SU-DHL-6 (cell line): Measurements from ENCODE around the gene HDGFL2.

Experiments used
- H2AFZ ChIP-seq: fragments of 200-600 bp; sonication (generic); 2 replicates; pipeline ENCODE4 v1.6.1; 2014; ENCODE audit warnings: low read depth, mild to moderate bottlenecking, moderate library complexity, mixed read lengths, antibody characterized with exemption, low read length; ENCODE audit not compliant: severe bottlenecking
- H3F3A ChIP-seq: fragments of 200-600 bp; shearing (Covaris generic); 2 replicates; pipeline ENCODE4 v1.6.0; 2016; ENCODE audit warnings: antibody characterized with exemption, mild to moderate bottlenecking; ENCODE audit not compliant: insufficient read depth
- H3K27ac ChIP-seq: fragments of 200-600 bp; sonication (generic); 2 replicates; pipeline ENCODE4 v1.5.1; 2016; ENCODE audit warnings: low read depth, mild to moderate bottlenecking, low read length, moderate library complexity, mixed read lengths
- H3K27me3 ChIP-seq: fragments of 200-600 bp; sonication (generic), shearing (Covaris generic); 2 replicates; pipeline ENCODE4 v1.6.0; 2014; ENCODE audit warnings: mild to moderate bottlenecking, low read length
- H3K36me3 ChIP-seq: fragments of 200-600 bp; sonication (generic); 2 replicates; pipeline ENCODE4 v1.6.1; 2014; ENCODE audit warnings: mild to moderate bottlenecking, low read length, mixed read lengths
- H3K4me2 ChIP-seq: fragments of 300-600, 200-600 bp; shearing (Covaris generic), sonication (generic); 2 replicates; pipeline ENCODE4 v1.6.0; 2014; ENCODE audit warnings: low read length, low read depth, mild to moderate bottlenecking; ENCODE audit not compliant: poor library complexity, severe bottlenecking
- H3K4me3 ChIP-seq: fragments of 200-600 bp; sonication (generic); 2 replicates; pipeline ENCODE4 v1.5.1; 2014; ENCODE audit warnings: antibody characterized with exemption, low read length, mild to moderate bottlenecking, mixed read lengths; ENCODE audit not compliant: insufficient read depth, poor library complexity, severe bottlenecking
- H3K79me2 ChIP-seq: fragments of 200-600 bp; sonication (generic); 2 replicates; pipeline ENCODE4 v1.6.1; 2014; ENCODE audit warnings: mild to moderate bottlenecking, low read length, moderate library complexity; ENCODE audit not compliant: insufficient read depth
- H3K9ac ChIP-seq: fragments of 200-600 bp; sonication (generic); 2 replicates; pipeline ENCODE4 v1.7.0; 2014; ENCODE audit warnings: mild to moderate bottlenecking, low read length
- H3K9me2 ChIP-seq: fragments of 200-600 bp; sonication (generic); replicated peaks from 2 replicates; pipeline ENCODE4 v1.6.1; 2014; ENCODE audit warnings: low read length; ENCODE audit not compliant: insufficient read depth
- H3K9me3 ChIP-seq: fragments of 200-600 bp; sonication (generic); 2 replicates; pipeline ENCODE4 v1.6.1; 2014; ENCODE audit warnings: low read length, mixed read lengths; ENCODE audit not compliant: insufficient read depth
- H4K20me1 ChIP-seq: fragments of 200-600 bp; sonication (generic); 2 replicates; pipeline ENCODE4 v1.6.1; 2014; ENCODE audit warnings: low read depth, mild to moderate bottlenecking, antibody characterized with exemption, low read length, moderate library complexity, mixed read lengths
- CTCF ChIP-seq: fragments of 200-600 bp; sonication (generic); IDR thresholded peaks from one replicate; pipeline ENCODE4 v1.5.1; 2017; ENCODE audit warnings: antibody characterized with exemption, mild to moderate bottlenecking, low read length, moderate library complexity; ENCODE audit not compliant: insufficient read depth, poor library complexity, severe bottlenecking
- EZH2phosphoT487 ChIP-seq: fragments of 200-600 bp; sonication (generic), shearing (Covaris generic); conservative IDR thresholded peaks from 2 replicates; pipeline ENCODE4 v1.6.1; 2018; ENCODE audit warnings: mild to moderate bottlenecking, antibody characterized with exemption, low read length, moderate library complexity, mixed read lengths

HDGFL2 gene

GRCh38 chr19:4528843-4529242, 56.7 kb downstream of the HDGFL2 start:
- H4K20me1 ChIP-seq: no peaks in the 10 kb centered on the region
- no peaks in the 10 kb centered on the region for H3K27me3 ChIP-seq
- H2AFZ ChIP-seq: no peak overlapping the region
- H3K9me3 ChIP-seq: no peaks in the 10 kb centered on the region
- H3K4me2 ChIP-seq: no peak overlapping the region
- H3K79me2 ChIP-seq: no peaks in the 10 kb centered on the region
- no peak for TF ChIP-seq CTCF
- no peak for TF ChIP-seq EZH2phosphoT487
- H3K9me2 ChIP-seq: no peaks in the 10 kb centered on the region
- no peak overlapping the region for H3K27ac ChIP-seq
- no peak overlapping the region for H3K4me3 ChIP-seq
- H3K36me3 ChIP-seq: no peaks in the 10 kb centered on the region
- H3F3A ChIP-seq: no peaks in the 10 kb centered on the region
- no peak overlapping the region for H3K9ac ChIP-seq

DNA sequence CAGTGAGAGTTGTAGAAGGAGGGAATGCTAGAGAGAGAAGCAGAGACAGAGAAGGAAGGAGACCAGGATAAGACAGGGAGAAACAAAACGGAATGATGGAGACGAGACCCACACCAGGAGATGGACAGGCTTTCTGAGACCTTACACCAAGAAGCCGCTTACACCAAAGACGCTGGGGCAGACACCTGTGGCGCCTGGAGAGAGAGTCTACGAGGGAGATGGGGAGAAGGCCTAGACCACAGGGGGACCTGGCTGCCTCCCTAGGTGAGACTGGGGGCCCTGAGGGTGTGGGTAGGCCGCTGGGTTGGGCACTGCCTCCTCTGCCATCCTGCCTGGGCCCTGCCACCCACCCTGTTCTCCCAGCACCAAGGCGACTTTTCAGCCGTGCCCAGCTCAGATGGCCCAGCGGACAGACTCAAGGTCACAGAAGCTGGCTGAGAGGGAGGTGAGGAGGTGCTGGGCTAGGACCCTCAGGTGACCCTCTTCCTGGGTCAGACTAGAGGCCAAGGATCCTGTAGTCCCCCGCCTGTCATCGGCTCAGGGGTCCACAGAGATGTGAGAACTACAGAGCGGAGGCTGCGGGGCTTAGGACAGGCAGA, 57.9 kb downstream of the HDGFL2 start:
- H3K9me3 ChIP-seq: no peaks in the 10 kb centered on the region

DNA sequence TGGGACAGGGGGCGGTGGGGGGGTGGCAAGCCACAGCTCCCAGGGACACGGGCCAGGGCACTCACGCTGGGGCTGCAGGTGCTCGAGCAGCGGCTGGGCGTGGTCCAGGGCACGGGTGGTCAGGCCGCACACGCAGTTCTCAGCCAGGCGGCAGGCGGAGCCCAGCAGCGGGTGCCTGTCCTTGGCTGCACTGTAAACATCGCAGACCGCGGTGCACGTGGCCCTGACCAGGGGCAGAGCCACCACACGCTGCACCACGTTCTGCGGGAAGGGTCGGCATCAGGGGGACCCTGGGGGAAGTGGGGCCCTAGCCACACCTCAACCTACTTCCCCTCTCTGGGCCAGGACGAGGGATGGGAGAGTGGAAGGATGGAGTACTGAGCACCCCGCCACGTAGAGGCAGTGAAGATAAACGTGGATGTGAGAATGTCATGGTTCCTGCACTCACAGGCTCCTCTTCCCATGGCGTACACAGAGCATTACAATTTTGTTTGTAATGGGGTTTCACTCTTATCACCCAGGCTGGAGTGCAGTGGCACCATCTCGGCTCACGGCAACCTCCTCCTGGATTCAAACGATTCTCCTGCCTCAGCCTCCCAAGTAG, 59.6 kb downstream of the HDGFL2 start:
- TF ChIP-seq CTCF (no peak), EZH2phosphoT487 (no peak)
- Histone ChIP-seq H3K27me3 (no peaks in the 10 kb centered on the region), H3K9ac (no peak overlapping the region)

More for the DNA sequence above, 57.9 kb downstream of the HDGFL2 start:
- Histone ChIP-seq H3K27ac (no peak overlapping the region), H3K9me2 (no peaks in the 10 kb centered on the region), H3F3A (no peaks in the 10 kb centered on the region), H3K4me3 (no peak overlapping the region), H4K20me1 (no peaks in the 10 kb centered on the region), H2AFZ (no peak overlapping the region), H3K79me2 (no peaks in the 10 kb centered on the region), H3K9ac (no peak overlapping the region), H3K36me3 (no peaks in the 10 kb centered on the region), H3K4me2 (no peak overlapping the region), H3K27me3 (no peaks in the 10 kb centered on the region)
- TF ChIP-seq CTCF: no peak
- TF ChIP-seq EZH2phosphoT487: no peak

More for the DNA sequence above, 59.6 kb downstream of the HDGFL2 start:
- Histone ChIP-seq H3K4me3 (no peak overlapping the region), H3K9me3 (no peaks in the 10 kb centered on the region), H4K20me1 (no peaks in the 10 kb centered on the region), H3F3A (no peaks in the 10 kb centered on the region), H3K36me3 (no peaks in the 10 kb centered on the region), H3K9me2 (no peaks in the 10 kb centered on the region), H3K27ac (no peak overlapping the region), H3K4me2 (no peak overlapping the region), H3K79me2 (no peaks in the 10 kb centered on the region), H2AFZ (no peak overlapping the region)
